ENCODE measurements around the gene CUBN.

Gene CUBN

GRCh38 chr10:16798571-16798970 lies 331.0 kb downstream of the CUBN start:
- no peak for DNase-seq (ENCODE audit: low read depth in 1 of 2, low spot score in 1 of 2)
- Histone ChIP-seq H3K4me3 (replicated peaks; ENCODE audit: insufficient read depth, low read length) (no peak overlapping the region), H3K27me3 (ENCODE audit: insufficient read depth, poor library complexity, severe bottlenecking) (no peaks in the 10 kb centered on the region), H3K27ac (replicated peaks) (no peak overlapping the region)
- TF ChIP-seq GABPA (IDR thresholded peaks at IDR 0.05; ENCODE audit: low read depth) = no peak
- no peak for TF ChIP-seq CTCF (IDR thresholded peaks at IDR 0.05; ENCODE audit: insufficient read depth, low read length)
- TF ChIP-seq POLR2AphosphoS5 (IDR thresholded peaks at IDR 0.05; ENCODE audit: low read depth) = no peak
- no peak for TF ChIP-seq SPI1 (IDR thresholded peaks at IDR 0.05; ENCODE audit: borderline replicate concordance, low read depth)
- no peak for TF ChIP-seq REST (IDR thresholded peaks at IDR 0.05; ENCODE audit: insufficient replicate concordance, low read depth)

GRCh38 chr10:16795410-16796073 lies 334.1 kb downstream of the CUBN start:
- TF ChIP-seq GABPA (IDR thresholded peaks at IDR 0.05; ENCODE audit: low read depth) = no peak
- TF ChIP-seq POLR2AphosphoS5 (IDR thresholded peaks at IDR 0.05; ENCODE audit: low read depth) = no peak
- no peak for TF ChIP-seq REST (IDR thresholded peaks at IDR 0.05; ENCODE audit: insufficient replicate concordance, low read depth)
- no peak for TF ChIP-seq SPI1 (IDR thresholded peaks at IDR 0.05; ENCODE audit: borderline replicate concordance, low read depth)
- TF ChIP-seq CTCF (IDR thresholded peaks at IDR 0.05; ENCODE audit: insufficient read depth, low read length) = no peak
- H3K4me3 ChIP-seq (replicated peaks; ENCODE audit: insufficient read depth, low read length) = no peak overlapping the region
- DNase-seq (ENCODE audit: low read depth in 1 of 2, low spot score in 1 of 2) = no peak
- no peaks in the 10 kb centered on the region for H3K27me3 ChIP-seq (ENCODE audit: insufficient read depth, poor library complexity, severe bottlenecking)
- no peak overlapping the region for H3K27ac ChIP-seq (replicated peaks)

GRCh38 chr10:16794005-16794404 lies 335.6 kb downstream of the CUBN start:
- Histone ChIP-seq H3K27ac (replicated peaks) (no peak overlapping the region), H3K4me3 (replicated peaks; ENCODE audit: insufficient read depth, low read length) (no peak overlapping the region), H3K27me3 (ENCODE audit: insufficient read depth, poor library complexity, severe bottlenecking) (no peaks in the 10 kb centered on the region)
- TF ChIP-seq GABPA (IDR thresholded peaks at IDR 0.05; ENCODE audit: low read depth) (no peak), POLR2AphosphoS5 (IDR thresholded peaks at IDR 0.05; ENCODE audit: low read depth) (no peak), REST (IDR thresholded peaks at IDR 0.05; ENCODE audit: insufficient replicate concordance, low read depth) (no peak), CTCF (IDR thresholded peaks at IDR 0.05; ENCODE audit: insufficient read depth, low read length) (no peak), SPI1 (IDR thresholded peaks at IDR 0.05; ENCODE audit: borderline replicate concordance, low read depth) (no peak)
- no peak for DNase-seq (ENCODE audit: low read depth in 1 of 2, low spot score in 1 of 2)
